CD4-positive, CD25-positive, alpha-beta regulatory T cell (primary cell): ENCODE results near the gene CHRNE. TPM values are rescaled to one million over a fixed set of nuclear protein-coding genes. Genes with fewer than 3 reads are reported as not detected.

Experiments used
- polyA plus RNA-seq, 4 donors: library from polyadenylated mRNA; unstranded; fragments of 300-500 nt; fragmentation: Illumina TruSeq; gene quantifications; one replicate each; pipeline ENCODE4 v1.2.3, GENCODE V29; 2021
- total RNA-seq: library from RNA; stranded (reverse); gene quantifications from one replicate; pipeline ENCODE4 v1.2.3, GENCODE V29; 2022

The CHRNE gene
- total and polyA plus RNA-seq, 5 donors from 2014 or later, result 0.15 to 3.8 (median 0.25) TPM; not detected in 2

Other genes with a start within 250 kb of the CHRNE start
- 51.9 TPM for gene PELP1, start 199.0 kb downstream of the CHRNE start, total RNA-seq
- gene PELP1, start 199.0 kb downstream of the CHRNE start, polyA plus RNA-seq, result 1 to 10 TPM; 6.2 to 8.6 (median 7.8) TPM
- gene ARRB2, start 192.5 kb downstream of the CHRNE start, total RNA-seq, result 197 TPM
- 10 to 100 TPM; 22.4 to 37.5 (median 28.9) TPM for gene ARRB2, start 192.5 kb downstream of the CHRNE start, polyA plus RNA-seq
- gene MED11, start 171.7 kb downstream of the CHRNE start, total RNA-seq, result 9.3 TPM
- gene MED11, start 171.7 kb downstream of the CHRNE start, polyA plus RNA-seq, result 10 to 100 TPM; 40.0 to 46.8 (median 43.9) TPM
- 1.0 TPM for gene ZMYND15, start 163.3 kb downstream of the CHRNE start, total RNA-seq
- not detected for gene ZMYND15, start 163.3 kb downstream of the CHRNE start, polyA plus RNA-seq
- gene CXCL16, start 163.2 kb downstream of the CHRNE start, total RNA-seq, result 7.3 TPM
- under 1 TPM in 3 of 4 donors, not detected in 1; 0.41 to 0.79 (median 0.45) TPM for gene CXCL16, start 163.2 kb downstream of the CHRNE start, polyA plus RNA-seq
- not detected for gene TM4SF5, start 131.2 kb downstream of the CHRNE start, total RNA-seq
- gene TM4SF5, start 131.2 kb downstream of the CHRNE start, polyA plus RNA-seq, result not detected
- gene VMO1, start 116.7 kb downstream of the CHRNE start, total RNA-seq, result not detected
- gene VMO1, start 116.7 kb downstream of the CHRNE start, polyA plus RNA-seq, result under 1 TPM in 1 of 4 donors, not detected in 3; 0.71 TPM
- 0.39 TPM for gene GLTPD2, start 114.1 kb downstream of the CHRNE start, total RNA-seq
- under 1 TPM in 1 of 4 donors, not detected in 3; 0.43 TPM for gene GLTPD2, start 114.1 kb downstream of the CHRNE start, polyA plus RNA-seq
- gene PSMB6, start 106.9 kb downstream of the CHRNE start, total RNA-seq, result 64.7 TPM
- 100 to 1,000 TPM; 281 to 354 (median 319) TPM for gene PSMB6, start 106.9 kb downstream of the CHRNE start, polyA plus RNA-seq
- 36.4 TPM for gene PLD2, start 95.9 kb downstream of the CHRNE start, total RNA-seq
- 1 to 10 TPM; 1.6 to 4.7 (median 1.9) TPM for gene PLD2, start 95.9 kb downstream of the CHRNE start, polyA plus RNA-seq
- 235 TPM for gene MINK1, start 69.8 kb downstream of the CHRNE start, total RNA-seq
- 10 to 100 TPM in 3 of 4 donors, 1 to 10 TPM in 1; 9.4 to 13.4 (median 11.6) TPM for gene MINK1, start 69.8 kb downstream of the CHRNE start, polyA plus RNA-seq
- 45.6 TPM for gene C17orf107, start 3.6 kb downstream of the CHRNE start, total RNA-seq
- 1 to 10 TPM; 1.1 to 1.5 (median 1.3) TPM for gene C17orf107, start 3.6 kb downstream of the CHRNE start, polyA plus RNA-seq
- 1.9 TPM for gene GP1BA, start 29.2 kb upstream of the CHRNE start, total RNA-seq
- under 1 TPM in 2 of 4 donors, not detected in 2; 0.07 to 0.22 TPM for gene GP1BA, start 29.2 kb upstream of the CHRNE start, polyA plus RNA-seq
- gene SLC25A11, start 36.9 kb upstream of the CHRNE start, total RNA-seq, result 22.6 TPM
- 10 to 100 TPM; 69.3 to 78.4 (median 74.4) TPM for gene SLC25A11, start 36.9 kb upstream of the CHRNE start, polyA plus RNA-seq
- gene RNF167, start 37.2 kb upstream of the CHRNE start, total RNA-seq, result 105 TPM
- 10 to 100 TPM; 31.5 to 58.2 (median 45.9) TPM for gene RNF167, start 37.2 kb upstream of the CHRNE start, polyA plus RNA-seq
- gene PFN1, start 45.4 kb upstream of the CHRNE start, total RNA-seq, result 865 TPM
- 1,000 to 10,000 TPM; 2,018 to 2,804 (median 2,386) TPM for gene PFN1, start 45.4 kb upstream of the CHRNE start, polyA plus RNA-seq
- 11.7 TPM for gene ENO3, start 48.0 kb upstream of the CHRNE start, total RNA-seq
- gene ENO3, start 48.0 kb upstream of the CHRNE start, polyA plus RNA-seq, result 1 to 10 TPM in 1 of 4 donors, under 1 TPM in 3; 0.29 to 1.6 (median 0.41) TPM
- gene SPAG7, start 64.7 kb upstream of the CHRNE start, total RNA-seq, result 52.5 TPM
- gene SPAG7, start 64.7 kb upstream of the CHRNE start, polyA plus RNA-seq, result 100 to 1,000 TPM in 3 of 4 donors, 10 to 100 TPM in 1; 97.9 to 130 (median 106) TPM
- gene CAMTA2, start 84.6 kb upstream of the CHRNE start, total RNA-seq, result 69.8 TPM
- 1 to 10 TPM; 4.7 to 7.9 (median 6.0) TPM for gene CAMTA2, start 84.6 kb upstream of the CHRNE start, polyA plus RNA-seq
- gene INCA1, start 94.4 kb upstream of the CHRNE start, total RNA-seq, result not detected
- under 1 TPM in 1 of 4 donors, not detected in 3; 0.99 TPM for gene INCA1, start 94.4 kb upstream of the CHRNE start, polyA plus RNA-seq
- gene KIF1C, start 94.9 kb upstream of the CHRNE start, total RNA-seq, result 22.9 TPM
- gene KIF1C, start 94.9 kb upstream of the CHRNE start, polyA plus RNA-seq, result 1 to 10 TPM; 2.6 to 4.6 (median 3.8) TPM
- 0.22 TPM for gene SLC52A1, start 132.3 kb upstream of the CHRNE start, total RNA-seq
- under 1 TPM in 2 of 4 donors, not detected in 2; 0.27 to 0.41 TPM for gene SLC52A1, start 132.3 kb upstream of the CHRNE start, polyA plus RNA-seq
- gene ZFP3, start 175.4 kb upstream of the CHRNE start, total RNA-seq, result 2.5 TPM
- 1 to 10 TPM in 2 of 4 donors, under 1 TPM in 2; 0.32 to 2.0 (median 1.3) TPM for gene ZFP3, start 175.4 kb upstream of the CHRNE start, polyA plus RNA-seq
- gene ZNF232, start 208.8 kb upstream of the CHRNE start, total RNA-seq, result 8.0 TPM
- gene ZNF232, start 208.8 kb upstream of the CHRNE start, polyA plus RNA-seq, result 10 to 100 TPM in 2 of 4 donors, 1 to 10 TPM in 2; 4.6 to 12.3 (median 9.0) TPM
- gene USP6, start 212.9 kb upstream of the CHRNE start, total RNA-seq, result not detected
- gene USP6, start 212.9 kb upstream of the CHRNE start, polyA plus RNA-seq, result under 1 TPM in 3 of 4 donors, not detected in 1; 0.02 to 0.10 (median 0.06) TPM